PC-3 (cell line): ENCODE data around the gene KRTDAP. TPM values are rescaled to one million over a fixed set of nuclear protein-coding genes. Genes with fewer than 3 reads are reported as not detected.

ENCODE experiments used
- ATAC-seq: fragments of 200-7000 bp; cut with Tn5 transposase; 2 replicates; pipeline ENCODE4 v1.9.1; 2020; ENCODE audit warnings: mild to moderate bottlenecking, moderate library complexity
- BruUV-seq: library from RNA; stranded (reverse); fragments of 400-500 nt; replicated peaks from 2 replicates; lab custom pipeline; 2021; lab: Mats Ljungman, UMichigan
- CTCF ChIA-PET: fragments of 300-600 bp; sonication (Branson Sonifier 250); formaldehyde crosslinking; loops from one replicate; lab custom pipeline; 2022; ENCODE audit warnings: antibody characterized with exemption; lab: Charles Lee
- POLR2A ChIA-PET: fragments of 300-600 bp; sonication (Branson Sonifier 250); formaldehyde crosslinking; loops from one replicate; lab custom pipeline; 2022; ENCODE audit warnings: antibody characterized with exemption; ENCODE audit not compliant: unreplicated experiment; lab: Charles Lee
- DNase-seq: peaks from one replicate; pipeline ENCODE4 v3.0.0-alpha.2; 2015
- H2AFZ ChIP-seq: fragments of 300-600 bp; sonication (generic); 2 replicates; pipeline ENCODE4 v1.6.0; 2016; ENCODE audit warnings: antibody characterized with exemption, low read length
- H3F3A ChIP-seq: fragments of 300-600 bp; sonication (generic); one replicate; pipeline ENCODE4 v1.6.0; 2017; ENCODE audit warnings: antibody characterized with exemption, low read length, control low read depth, mild to moderate bottlenecking; ENCODE audit not compliant: unreplicated experiment
- H3K27ac ChIP-seq: fragments of 300-600 bp; sonication (generic); 2 replicates; pipeline ENCODE4 v1.5.1; 2016; ENCODE audit warnings: mild to moderate bottlenecking, low read length
- H3K27me3 ChIP-seq: fragments of 300-600 bp; sonication (generic); 2 replicates; pipeline ENCODE4 v1.6.1; 2016; ENCODE audit warnings: low read length, mixed read lengths
- H3K36me3 ChIP-seq: fragments of 300-600 bp; sonication (generic); 2 replicates; pipeline ENCODE4 v1.6.1; 2016; ENCODE audit warnings: low read depth, mixed run types, low read length, mixed read lengths
- H3K4me1 ChIP-seq: fragments of 300-600 bp; sonication (generic); 2 replicates; pipeline ENCODE4 v1.5.1; 2016; ENCODE audit warnings: low read length; ENCODE audit not compliant: insufficient read depth
- H3K4me2 ChIP-seq: fragments of 300-600 bp; sonication (generic); 2 replicates; pipeline ENCODE4 v1.6.0; 2016; ENCODE audit warnings: low read length
- H3K4me3 ChIP-seq: fragments of 300-600 bp; sonication (generic); 2 replicates; pipeline ENCODE4 v1.5.1; 2016; ENCODE audit warnings: mild to moderate bottlenecking, low read length, mixed read lengths
- H3K79me2 ChIP-seq: fragments of 300-600 bp; sonication (generic); 2 replicates; pipeline ENCODE4 v1.6.1; 2017; ENCODE audit warnings: low read length, mixed read lengths
- H3K9ac ChIP-seq: fragments of 300-600 bp; sonication (generic); 2 replicates; pipeline ENCODE4 v1.6.0; 2016; ENCODE audit warnings: mild to moderate bottlenecking, low read length
- H3K9me2 ChIP-seq: fragments of 300-600 bp; sonication (generic); replicated peaks from 2 replicates; pipeline ENCODE4 v1.6.1; 2016; ENCODE audit warnings: mixed run types, low read length, mixed read lengths
- H3K9me3 ChIP-seq: fragments of 300-600 bp; sonication (generic); 2 replicates; pipeline ENCODE4 v1.6.1; 2016; ENCODE audit warnings: low read length, mixed read lengths
- H4K20me1 ChIP-seq: fragments of 300-600 bp; sonication (generic); 2 replicates; pipeline ENCODE4 v1.6.1; 2016; ENCODE audit warnings: low read length, mixed read lengths
- CTCF ChIP-seq: fragments of 300-600 bp; sonication (generic); conservative IDR thresholded peaks from 2 replicates; pipeline ENCODE4 v1.5.1; 2017; ENCODE audit warnings: antibody characterized with exemption, low read depth, mild to moderate bottlenecking, low read length
- EZH2 ChIP-seq: fragments of 300-600 bp; sonication (generic); IDR thresholded peaks from one replicate; pipeline ENCODE4 v1.6.1; 2017; ENCODE audit warnings: antibody characterized with exemption, mild to moderate bottlenecking, low read length; ENCODE audit not compliant: unreplicated experiment
- EZH2phosphoT487 ChIP-seq: fragments of 300-600 bp; sonication (generic); IDR thresholded peaks from 2 replicates; pipeline ENCODE4 v1.6.1; 2018; ENCODE audit warnings: mild to moderate bottlenecking, antibody characterized with exemption, low read length, borderline replicate concordance
- intact Hi-C: fragments of 100-400 bp; cut with micrococcal nuclease; formaldehyde crosslinking; loops from 2 replicates; pipeline ENCODE4 v1.9.0; 2023
- total RNA-seq: library from RNA; depleted of rRNA; stranded (reverse); fragments of >200 nt; gene quantifications from 2 replicates; pipeline ENCODE4 v1.2.3, GENCODE V29; 2014

Gene KRTDAP
- total RNA-seq, 1 experiment from 2014 or later: not detected

GRCh38 chr19:35486268-35486708 lies 4.0 kb downstream of the KRTDAP start:
- H3K4me1 ChIP-seq: no peaks in the 10 kb centered on the region
- H3F3A ChIP-seq: no peaks in the 10 kb centered on the region
- H3K4me2 ChIP-seq: no peak overlapping the region
- H2AFZ ChIP-seq: no peak overlapping the region
- H4K20me1 ChIP-seq: no peaks in the 10 kb centered on the region
- BruUV-seq: no TSS peak
- no peak for TF ChIP-seq EZH2phosphoT487
- TF ChIP-seq CTCF: no peak
- TF ChIP-seq EZH2: no peak
- H3K27me3 ChIP-seq: no peaks in the 10 kb centered on the region
- no peaks in the 10 kb centered on the region for H3K9me3 ChIP-seq
- no peak overlapping the region for H3K4me3 ChIP-seq
- no peaks in the 10 kb centered on the region for H3K36me3 ChIP-seq
- no peak overlapping the region for H3K27ac ChIP-seq
- CTCF ChIA-PET: no interaction called here
- no peaks in the 10 kb centered on the region for H3K9me2 ChIP-seq
- H3K9ac ChIP-seq: no peak overlapping the region
- ATAC-seq (no peak), DNase-seq (no peak)
- POLR2A ChIA-PET: no interaction called here
- intact Hi-C loops: no loop called here
- H3K79me2 ChIP-seq: no peaks in the 10 kb centered on the region

GRCh38 chr19:35484252-35485036 lies 5.8 kb downstream of the KRTDAP start:
- no peaks in the 10 kb centered on the region for H3K4me1 ChIP-seq
- no peaks in the 10 kb centered on the region for H3K79me2 ChIP-seq
- H3K9ac ChIP-seq: no peak overlapping the region
- no peaks in the 10 kb centered on the region for H3F3A ChIP-seq
- H3K9me2 ChIP-seq: no peaks in the 10 kb centered on the region
- intact Hi-C loops: no loop called here
- no peaks in the 10 kb centered on the region for H3K27me3 ChIP-seq
- H3K9me3 ChIP-seq: no peaks in the 10 kb centered on the region
- ChIA-PET CTCF (no interaction called here), POLR2A (no interaction called here)
- H3K4me2 ChIP-seq: no peak overlapping the region
- H4K20me1 ChIP-seq: no peaks in the 10 kb centered on the region
- no peak for TF ChIP-seq EZH2phosphoT487
- no peak for TF ChIP-seq EZH2
- no peak for TF ChIP-seq CTCF
- no peaks in the 10 kb centered on the region for H3K36me3 ChIP-seq
- DNase-seq (no peak), ATAC-seq (no peak)
- no peak overlapping the region for H2AFZ ChIP-seq
- BruUV-seq: no TSS peak
- H3K4me3 ChIP-seq: no peak overlapping the region
- no peak overlapping the region for H3K27ac ChIP-seq

- no peak for DNase-seq
- H3K9me3 ChIP-seq: no peaks in the 10 kb centered on the region
- no peak overlapping the region for H3K9ac ChIP-seq
- H3K27ac ChIP-seq: no peak overlapping the region
- H3K9me2 ChIP-seq: no peaks in the 10 kb centered on the region
- ChIA-PET POLR2A (no interaction called here), CTCF (no interaction called here)
- no peaks in the 10 kb centered on the region for H3K4me1 ChIP-seq
- H4K20me1 ChIP-seq: no peaks in the 10 kb centered on the region
- no peak for TF ChIP-seq EZH2phosphoT487
- TF ChIP-seq CTCF: no peak
- no peak for TF ChIP-seq EZH2
- H3F3A ChIP-seq: no peaks in the 10 kb centered on the region
- H3K4me2 ChIP-seq: no peak overlapping the region
- no peaks in the 10 kb centered on the region for H3K79me2 ChIP-seq
- no TSS peak for BruUV-seq
- H2AFZ ChIP-seq: no peak overlapping the region
- H3K4me3 ChIP-seq: no peak overlapping the region
- no peak for ATAC-seq
- intact Hi-C loops: no loop called here
- H3K27me3 ChIP-seq: no peaks in the 10 kb centered on the region
- H3K36me3 ChIP-seq: no peaks in the 10 kb centered on the region
Observed at GRCh38 chr19:35483089-35483488, 7.2 kb downstream of the KRTDAP start.
